ENCODE data around the gene RPL23. TPM values are rescaled to one million over a fixed set of nuclear protein-coding genes. Genes with fewer than 3 reads are reported as not detected.
A peak's percentile ranks its signal among the peaks of the same experiment; 100 is the strongest.

The RPL23 gene
- total and polyA plus RNA-seq, 9 of the 15 experiments (the other 6 are each of a cell fraction or from before 2014, with no cell fraction given), result 1,745 to 3,667 (median 3,096) TPM

DNA sequence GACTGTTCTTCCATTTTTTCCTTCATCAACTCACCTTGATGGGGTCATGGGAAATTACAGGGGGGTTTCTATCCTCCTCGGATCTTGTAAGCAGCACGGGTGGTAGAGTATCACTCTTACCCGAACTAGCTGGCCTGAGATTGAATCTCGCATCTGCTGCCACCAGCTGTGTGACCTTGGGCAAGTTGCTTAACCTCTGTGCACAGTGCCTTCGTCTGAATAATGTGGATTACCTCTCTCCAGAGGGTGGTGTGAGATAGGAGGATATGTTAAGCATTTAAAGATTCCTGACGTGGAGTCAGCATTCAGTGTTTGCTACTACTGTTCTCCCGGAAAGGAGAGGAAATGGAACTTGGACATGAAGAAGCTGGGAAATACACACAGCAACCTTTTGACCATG lies 40.8 kb upstream of the RPL23 start (continued):
- TF ChIP-seq, protein P1, sequence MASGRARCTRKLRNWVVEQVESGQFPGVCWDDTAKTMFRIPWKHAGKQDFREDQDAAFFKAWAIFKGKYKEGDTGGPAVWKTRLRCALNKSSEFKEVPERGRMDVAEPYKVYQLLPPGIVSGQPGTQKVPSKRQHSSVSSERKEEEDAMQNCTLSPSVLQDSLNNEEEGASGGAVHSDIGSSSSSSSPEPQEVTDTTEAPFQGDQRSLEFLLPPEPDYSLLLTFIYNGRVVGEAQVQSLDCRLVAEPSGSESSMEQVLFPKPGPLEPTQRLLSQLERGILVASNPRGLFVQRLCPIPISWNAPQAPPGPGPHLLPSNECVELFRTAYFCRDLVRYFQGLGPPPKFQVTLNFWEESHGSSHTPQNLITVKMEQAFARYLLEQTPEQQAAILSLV (tag; IDR thresholded peaks at IDR 0.05), result no peak
- no peak for TF ChIP-seq ZNF184 (CRISPR knock-in tag; IDR thresholded peaks at IDR 0.05)
- TF ChIP-seq DACH1 (IDR thresholded peaks at IDR 0.05; ENCODE audit: partially characterized antibody), result peak; percentile 13
- no peak for TF ChIP-seq OTX1 (CRISPR knock-in tag; IDR thresholded peaks at IDR 0.05)
- TF ChIP-seq, protein P2, sequence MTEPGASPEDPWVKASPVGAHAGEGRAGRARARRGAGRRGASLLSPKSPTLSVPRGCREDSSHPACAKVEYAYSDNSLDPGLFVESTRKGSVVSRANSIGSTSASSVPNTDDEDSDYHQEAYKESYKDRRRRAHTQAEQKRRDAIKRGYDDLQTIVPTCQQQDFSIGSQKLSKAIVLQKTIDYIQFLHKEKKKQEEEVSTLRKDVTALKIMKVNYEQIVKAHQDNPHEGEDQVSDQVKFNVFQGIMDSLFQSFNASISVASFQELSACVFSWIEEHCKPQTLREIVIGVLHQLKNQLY (CRISPR knock-in tag; conservative IDR thresholded peaks at IDR 0.05), result no peak
- peak; percentile 64; the same call in 1 of the 2 replicates for TF ChIP-seq EP300 (IDR thresholded peaks at IDR 0.05; ENCODE audit: low read length)
- no peak for TF ChIP-seq SAFB2 (IDR thresholded peaks at IDR 0.05; ENCODE audit: borderline replicate concordance, low read depth, low read length, severe bottlenecking)
- TF ChIP-seq, protein P3, sequence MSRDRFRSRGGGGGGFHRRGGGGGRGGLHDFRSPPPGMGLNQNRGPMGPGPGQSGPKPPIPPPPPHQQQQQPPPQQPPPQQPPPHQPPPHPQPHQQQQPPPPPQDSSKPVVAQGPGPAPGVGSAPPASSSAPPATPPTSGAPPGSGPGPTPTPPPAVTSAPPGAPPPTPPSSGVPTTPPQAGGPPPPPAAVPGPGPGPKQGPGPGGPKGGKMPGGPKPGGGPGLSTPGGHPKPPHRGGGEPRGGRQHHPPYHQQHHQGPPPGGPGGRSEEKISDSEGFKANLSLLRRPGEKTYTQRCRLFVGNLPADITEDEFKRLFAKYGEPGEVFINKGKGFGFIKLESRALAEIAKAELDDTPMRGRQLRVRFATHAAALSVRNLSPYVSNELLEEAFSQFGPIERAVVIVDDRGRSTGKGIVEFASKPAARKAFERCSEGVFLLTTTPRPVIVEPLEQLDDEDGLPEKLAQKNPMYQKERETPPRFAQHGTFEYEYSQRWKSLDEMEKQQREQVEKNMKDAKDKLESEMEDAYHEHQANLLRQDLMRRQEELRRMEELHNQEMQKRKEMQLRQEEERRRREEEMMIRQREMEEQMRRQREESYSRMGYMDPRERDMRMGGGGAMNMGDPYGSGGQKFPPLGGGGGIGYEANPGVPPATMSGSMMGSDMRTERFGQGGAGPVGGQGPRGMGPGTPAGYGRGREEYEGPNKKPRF (IDR thresholded peaks at IDR 0.05; ENCODE audit: low read depth, low read length), result no peak
- no peak for TF ChIP-seq SMARCC2 (IDR thresholded peaks at IDR 0.05; ENCODE audit: low read depth)
- peak in 1 of 2 experiments; percentile 73; a peak in 2 of 4 replicates for TF ChIP-seq RCOR1 (IDR thresholded peaks at IDR 0.05; ENCODE audit: borderline replicate concordance in 1 of 2, low read depth in 2 of 2, low read length in 2 of 2)
- TF ChIP-seq, protein P4, sequence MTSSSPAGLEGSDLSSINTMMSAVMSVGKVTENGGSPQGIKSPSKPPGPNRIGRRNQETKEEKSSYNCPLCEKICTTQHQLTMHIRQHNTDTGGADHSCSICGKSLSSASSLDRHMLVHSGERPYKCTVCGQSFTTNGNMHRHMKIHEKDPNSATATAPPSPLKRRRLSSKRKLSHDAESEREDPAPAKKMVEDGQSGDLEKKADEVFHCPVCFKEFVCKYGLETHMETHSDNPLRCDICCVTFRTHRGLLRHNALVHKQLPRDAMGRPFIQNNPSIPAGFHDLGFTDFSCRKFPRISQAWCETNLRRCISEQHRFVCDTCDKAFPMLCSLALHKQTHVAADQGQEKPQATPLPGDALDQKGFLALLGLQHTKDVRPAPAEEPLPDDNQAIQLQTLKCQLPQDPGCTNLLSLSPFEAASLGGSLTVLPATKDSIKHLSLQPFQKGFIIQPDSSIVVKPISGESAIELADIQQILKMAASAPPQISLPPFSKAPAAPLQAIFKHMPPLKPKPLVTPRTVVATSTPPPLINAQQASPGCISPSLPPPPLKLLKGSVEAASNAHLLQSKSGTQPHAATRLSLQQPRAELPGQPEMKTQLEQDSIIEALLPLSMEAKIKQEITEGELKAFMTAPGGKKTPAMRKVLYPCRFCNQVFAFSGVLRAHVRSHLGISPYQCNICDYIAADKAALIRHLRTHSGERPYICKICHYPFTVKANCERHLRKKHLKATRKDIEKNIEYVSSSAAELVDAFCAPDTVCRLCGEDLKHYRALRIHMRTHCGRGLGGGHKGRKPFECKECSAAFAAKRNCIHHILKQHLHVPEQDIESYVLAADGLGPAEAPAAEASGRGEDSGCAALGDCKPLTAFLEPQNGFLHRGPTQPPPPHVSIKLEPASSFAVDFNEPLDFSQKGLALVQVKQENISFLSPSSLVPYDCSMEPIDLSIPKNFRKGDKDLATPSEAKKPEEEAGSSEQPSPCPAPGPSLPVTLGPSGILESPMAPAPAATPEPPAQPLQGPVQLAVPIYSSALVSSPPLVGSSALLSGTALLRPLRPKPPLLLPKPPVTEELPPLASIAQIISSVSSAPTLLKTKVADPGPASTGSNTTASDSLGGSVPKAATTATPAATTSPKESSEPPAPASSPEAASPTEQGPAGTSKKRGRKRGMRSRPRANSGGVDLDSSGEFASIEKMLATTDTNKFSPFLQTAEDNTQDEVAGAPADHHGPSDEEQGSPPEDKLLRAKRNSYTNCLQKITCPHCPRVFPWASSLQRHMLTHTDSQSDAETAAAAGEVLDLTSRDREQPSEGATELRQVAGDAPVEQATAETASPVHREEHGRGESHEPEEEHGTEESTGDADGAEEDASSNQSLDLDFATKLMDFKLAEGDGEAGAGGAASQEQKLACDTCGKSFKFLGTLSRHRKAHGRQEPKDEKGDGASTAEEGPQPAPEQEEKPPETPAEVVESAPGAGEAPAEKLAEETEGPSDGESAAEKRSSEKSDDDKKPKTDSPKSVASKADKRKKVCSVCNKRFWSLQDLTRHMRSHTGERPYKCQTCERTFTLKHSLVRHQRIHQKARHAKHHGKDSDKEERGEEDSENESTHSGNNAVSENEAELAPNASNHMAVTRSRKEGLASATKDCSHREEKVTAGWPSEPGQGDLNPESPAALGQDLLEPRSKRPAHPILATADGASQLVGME (CRISPR knock-in tag; IDR thresholded peaks at IDR 0.05), result no peak
- no peak for TF ChIP-seq ETV5 (CRISPR knock-in tag; IDR thresholded peaks at IDR 0.05; ENCODE audit: low read depth)
- TF ChIP-seq BCOR (IDR thresholded peaks at IDR 0.05), result peak; percentile 15; the same call in 1 of the 2 replicates
- TF ChIP-seq HDAC1 (IDR thresholded peaks at IDR 0.05), result peak in 1 of 2 experiments; percentile 42; a peak in 1 of 4 replicates
- TF ChIP-seq, protein P5, sequence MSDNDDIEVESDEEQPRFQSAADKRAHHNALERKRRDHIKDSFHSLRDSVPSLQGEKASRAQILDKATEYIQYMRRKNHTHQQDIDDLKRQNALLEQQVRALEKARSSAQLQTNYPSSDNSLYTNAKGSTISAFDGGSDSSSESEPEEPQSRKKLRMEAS (CRISPR knock-in tag; IDR thresholded peaks at IDR 0.05), result no peak
- peak; percentile 19; the same call in 1 of the 2 replicates for TF ChIP-seq CREB1 (IDR thresholded peaks at IDR 0.05)
- no peak for TF ChIP-seq CREB1 (CRISPR knock-in tag; IDR thresholded peaks at IDR 0.05)
- no peak for TF ChIP-seq GTF2E2 (tag; IDR thresholded peaks at IDR 0.05)
